ENCODE data around the gene MTR.

The MTR gene

DNA sequence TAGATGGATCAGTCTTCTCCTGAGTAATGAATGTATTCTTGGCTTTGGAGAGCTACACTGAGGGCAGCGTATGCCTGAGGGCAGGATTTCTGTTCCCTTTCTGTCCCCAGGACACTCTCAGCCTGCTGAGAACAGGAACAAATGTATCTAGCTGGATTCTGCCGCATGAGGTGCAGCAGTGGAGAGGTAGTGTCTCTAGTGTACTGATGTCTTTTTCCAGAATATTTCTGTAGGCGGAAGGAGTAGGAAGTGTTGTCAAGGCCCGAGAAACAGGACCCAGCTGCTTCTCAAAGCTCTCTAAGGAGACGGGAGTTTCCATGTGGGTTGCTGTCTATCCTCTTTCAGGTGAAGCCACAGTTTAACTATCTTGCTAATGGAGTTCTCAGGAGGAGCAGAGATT, 143.7 kb downstream of the MTR start:
- no peak overlapping the region for H3K4me3 ChIP-seq (ENCODE audit: low read length)
- no peak for DNase-seq (ENCODE audit: low read depth)
- TF ChIP-seq, protein P1, sequence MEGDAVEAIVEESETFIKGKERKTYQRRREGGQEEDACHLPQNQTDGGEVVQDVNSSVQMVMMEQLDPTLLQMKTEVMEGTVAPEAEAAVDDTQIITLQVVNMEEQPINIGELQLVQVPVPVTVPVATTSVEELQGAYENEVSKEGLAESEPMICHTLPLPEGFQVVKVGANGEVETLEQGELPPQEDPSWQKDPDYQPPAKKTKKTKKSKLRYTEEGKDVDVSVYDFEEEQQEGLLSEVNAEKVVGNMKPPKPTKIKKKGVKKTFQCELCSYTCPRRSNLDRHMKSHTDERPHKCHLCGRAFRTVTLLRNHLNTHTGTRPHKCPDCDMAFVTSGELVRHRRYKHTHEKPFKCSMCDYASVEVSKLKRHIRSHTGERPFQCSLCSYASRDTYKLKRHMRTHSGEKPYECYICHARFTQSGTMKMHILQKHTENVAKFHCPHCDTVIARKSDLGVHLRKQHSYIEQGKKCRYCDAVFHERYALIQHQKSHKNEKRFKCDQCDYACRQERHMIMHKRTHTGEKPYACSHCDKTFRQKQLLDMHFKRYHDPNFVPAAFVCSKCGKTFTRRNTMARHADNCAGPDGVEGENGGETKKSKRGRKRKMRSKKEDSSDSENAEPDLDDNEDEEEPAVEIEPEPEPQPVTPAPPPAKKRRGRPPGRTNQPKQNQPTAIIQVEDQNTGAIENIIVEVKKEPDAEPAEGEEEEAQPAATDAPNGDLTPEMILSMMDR (IDR thresholded peaks at IDR 0.05; ENCODE audit: insufficient read depth, low read depth, low read length, missing control alignments), result no peak

DNA sequence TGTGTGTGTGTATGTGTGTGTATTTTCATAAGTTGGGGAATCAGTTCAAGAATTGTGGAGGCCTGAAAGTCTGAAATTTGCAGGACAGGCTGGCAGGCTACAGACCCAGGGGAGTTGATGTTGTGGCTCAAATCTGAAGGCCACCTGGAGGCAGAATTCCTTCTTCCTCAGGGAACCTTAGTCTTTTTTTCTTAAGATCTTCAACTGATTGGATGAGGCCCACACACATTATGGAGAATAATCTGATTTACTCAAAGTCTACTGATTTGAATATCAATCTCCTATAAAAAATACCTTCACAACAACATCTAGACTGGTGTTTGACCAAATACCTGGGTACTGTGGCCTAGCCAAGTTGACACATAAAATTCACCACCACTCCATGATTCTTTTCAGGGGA, 147.3 kb downstream of the MTR start:
- no peak overlapping the region for H3K4me3 ChIP-seq (ENCODE audit: low read length)
- TF ChIP-seq, protein P1 (IDR thresholded peaks at IDR 0.05; ENCODE audit: insufficient read depth, low read depth, low read length, missing control alignments), result no peak
- DNase-seq (ENCODE audit: low read depth), result no peak

DNA sequence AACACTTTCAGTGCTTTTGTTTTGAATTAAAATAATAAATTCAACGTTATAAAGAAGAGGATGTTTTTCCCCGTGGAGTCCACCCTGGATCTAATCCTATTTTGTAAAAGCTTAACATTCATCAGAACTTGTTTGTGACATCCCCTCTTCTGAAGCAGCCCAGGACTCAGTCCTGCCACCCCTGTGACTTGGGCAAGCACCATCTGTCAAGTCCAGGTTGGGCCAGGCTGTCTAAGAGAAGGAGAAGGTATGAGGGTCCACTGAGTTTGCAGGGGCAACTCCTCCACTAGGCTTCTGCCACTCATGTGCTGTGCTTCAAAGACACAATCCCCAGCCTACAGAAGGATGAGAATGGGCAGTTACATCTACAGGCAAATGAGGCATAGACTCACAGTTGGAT, 149.5 kb downstream of the MTR start:
- TF ChIP-seq, protein P1 (IDR thresholded peaks at IDR 0.05; ENCODE audit: insufficient read depth, low read depth, low read length, missing control alignments), result no peak
- no peak for DNase-seq (ENCODE audit: low read depth)
- H3K4me3 ChIP-seq (ENCODE audit: low read length), result no peak overlapping the region

DNA sequence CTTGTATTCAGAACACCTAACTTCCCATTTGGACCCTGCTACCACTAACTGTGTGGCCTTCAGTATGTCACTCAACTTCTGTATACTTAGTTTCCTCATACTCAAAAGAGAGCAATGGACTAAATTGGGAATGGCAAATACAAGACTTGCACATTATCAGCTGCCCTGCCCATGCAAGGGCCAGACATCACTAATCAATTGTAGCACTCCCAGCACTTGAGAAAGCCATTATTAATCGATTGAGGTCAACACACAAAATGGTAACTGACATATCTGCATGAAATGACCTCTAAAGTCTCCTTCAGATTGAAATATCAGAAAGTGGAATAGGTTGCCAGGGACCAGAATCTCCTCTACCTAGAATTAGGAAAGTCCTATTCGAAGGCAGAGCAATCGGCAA, 149.9 kb downstream of the MTR start:
- H3K4me3 ChIP-seq (ENCODE audit: low read length), result no peak overlapping the region
- no peak for DNase-seq (ENCODE audit: low read depth)
- TF ChIP-seq, protein P1 (IDR thresholded peaks at IDR 0.05; ENCODE audit: insufficient read depth, low read depth, low read length, missing control alignments), result no peak

DNA sequence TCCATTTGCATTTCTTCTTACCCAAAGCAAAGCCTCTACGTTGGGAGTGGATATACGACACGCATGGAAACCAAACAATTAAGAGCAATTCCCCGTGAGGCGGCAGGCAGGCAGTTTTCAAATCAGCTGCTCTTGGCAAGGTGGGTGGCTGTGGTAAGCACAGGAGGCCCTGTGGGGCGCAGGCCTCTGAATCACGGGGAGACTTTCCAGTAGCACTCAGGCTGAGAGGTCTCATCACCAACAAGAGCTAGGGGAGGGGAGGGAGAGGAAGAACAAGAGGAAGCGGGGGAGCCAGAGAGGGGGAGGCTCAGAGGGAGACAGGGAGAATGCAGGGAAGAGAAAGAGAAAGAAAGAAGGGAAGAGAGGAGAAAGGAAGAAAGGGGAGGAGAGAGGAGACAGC, 152.7 kb downstream of the MTR start:
- H3K4me3 ChIP-seq (ENCODE audit: low read length), result no peak overlapping the region
- no peak for DNase-seq (ENCODE audit: low read depth)
- TF ChIP-seq, protein P1 (IDR thresholded peaks at IDR 0.05; ENCODE audit: insufficient read depth, low read depth, low read length, missing control alignments), result no peak

DNA sequence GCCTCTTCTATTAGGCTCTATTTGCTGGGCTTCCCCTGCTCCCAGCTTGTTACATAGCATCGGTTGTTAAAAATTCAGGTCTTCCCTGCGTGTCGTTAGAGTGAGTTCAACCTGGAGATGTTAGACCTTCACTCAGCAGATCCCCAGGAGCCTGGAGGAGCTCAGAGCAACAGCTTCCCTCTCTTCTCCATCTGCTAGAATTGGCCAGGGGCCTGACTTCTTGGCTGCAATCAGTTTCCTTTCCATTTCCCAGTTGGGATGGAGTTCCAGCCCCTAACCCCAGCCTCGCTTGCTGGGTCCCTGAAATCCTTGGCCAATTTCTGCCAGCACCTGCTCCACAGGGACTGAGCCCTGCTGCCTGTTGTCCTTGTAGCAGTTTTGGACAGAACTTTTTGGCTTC, 153.3 kb downstream of the MTR start:
- H3K4me3 ChIP-seq (ENCODE audit: low read length), result no peak overlapping the region
- TF ChIP-seq, protein P1 (IDR thresholded peaks at IDR 0.05; ENCODE audit: insufficient read depth, low read depth, low read length, missing control alignments), result no peak
- no peak for DNase-seq (ENCODE audit: low read depth)

DNA sequence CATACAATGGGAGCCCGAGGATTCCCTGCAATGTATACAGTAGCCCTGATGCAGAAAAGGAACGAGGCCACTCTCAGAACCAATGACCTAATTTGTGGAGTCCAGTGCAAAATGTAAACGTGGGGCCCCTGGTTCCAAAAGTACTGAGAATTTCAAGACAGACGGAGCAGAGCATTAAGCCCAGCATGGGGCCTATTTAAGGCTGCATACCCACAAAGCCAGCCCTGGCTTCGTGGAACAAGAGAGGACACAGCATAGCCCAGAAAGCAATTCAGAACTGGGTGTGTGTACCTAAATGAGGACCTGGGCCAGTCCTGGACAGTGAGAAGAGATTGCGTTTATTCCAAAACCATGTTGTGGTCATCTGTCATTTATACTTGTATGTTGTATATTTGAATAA, 153.9 kb downstream of the MTR start:
- TF ChIP-seq, protein P1 (IDR thresholded peaks at IDR 0.05; ENCODE audit: insufficient read depth, low read depth, low read length, missing control alignments), result no peak
- DNase-seq (ENCODE audit: low read depth), result no peak
- no peak overlapping the region for H3K4me3 ChIP-seq (ENCODE audit: low read length)

All from epithelial cell of esophagus (primary cell).